HepG2 (cell line): ENCODE measurements around the gene CNPPD1. TPM values are rescaled to one million over a fixed set of nuclear protein-coding genes. Genes with fewer than 3 reads are reported as not detected.

Experiments used
- ARID2 ChIP-seq: sonication (generic); formaldehyde crosslinking; IDR thresholded peaks from 2 replicates; pipeline ENCODE4 v1.8.1; 2022; ENCODE audit warnings: mild to moderate bottlenecking, missing genetic modification reagents, borderline replicate concordance
- BRD4 ChIP-seq: sonication (generic); formaldehyde crosslinking; IDR thresholded peaks from 2 replicates; pipeline ENCODE4 v1.4.0; 2020; ENCODE audit warnings: missing genetic modification reagents
- FOXP4 ChIP-seq: sonication (generic); formaldehyde crosslinking; IDR thresholded peaks from 2 replicates; pipeline ENCODE4 v1.4.0; 2020; ENCODE audit warnings: missing genetic modification reagents
- MLLT10 ChIP-seq: sonication (generic); formaldehyde crosslinking; IDR thresholded peaks from 2 replicates; pipeline ENCODE4 v1.4.0; 2020; ENCODE audit warnings: missing genetic modification reagents
- MLX ChIP-seq: IDR thresholded peaks from 2 replicates; pipeline ENCODE4 v1.6.1; 2016
- RNF219 ChIP-seq: sonication (generic); formaldehyde crosslinking; IDR thresholded peaks from 2 replicates; pipeline ENCODE4 v1.5.0; 2020; ENCODE audit warnings: mild to moderate bottlenecking, missing genetic modification reagents
- SMARCC2 ChIP-seq: fragments of 450-650 bp; IDR thresholded peaks from 2 replicates; pipeline ENCODE4 v1.6.1; 2017; ENCODE audit warnings: antibody characterized with exemption, mild to moderate bottlenecking
- SMARCE1 ChIP-seq: fragments of 450-650 bp; IDR thresholded peaks from 2 replicates; pipeline ENCODE4 v1.6.1; 2017; ENCODE audit warnings: borderline replicate concordance
- SNAPC4 ChIP-seq: sonication (generic); formaldehyde crosslinking; IDR thresholded peaks from 2 replicates; pipeline ENCODE4 v1.4.0; 2020; ENCODE audit warnings: mild to moderate bottlenecking, missing genetic modification reagents
- SUZ12 ChIP-seq: fragments of 150-350 bp; IDR thresholded peaks from 2 replicates; pipeline ENCODE4 v1.6.1; 2014; ENCODE audit warnings: low read depth, low read length
- TERF1 ChIP-seq: sonication (generic); formaldehyde crosslinking; IDR thresholded peaks from 2 replicates; pipeline ENCODE4 v1.8.0; 2022; ENCODE audit warnings: mild to moderate bottlenecking, missing genetic modification reagents, moderate library complexity
- TFDP1 ChIP-seq: IDR thresholded peaks from 2 replicates; pipeline ENCODE4 v1.6.1; 2016; ENCODE audit warnings: missing compliant biosample characterization, missing genetic modification reagents, borderline replicate concordance
- ZNF263 ChIP-seq: sonication (generic); formaldehyde crosslinking; IDR thresholded peaks from 2 replicates; pipeline ENCODE4 v1.4.0; 2020; ENCODE audit warnings: missing genetic modification reagents
- ZNF530 ChIP-seq: sonication (generic); formaldehyde crosslinking; IDR thresholded peaks from 2 replicates; pipeline ENCODE4 v1.5.0; 2020; ENCODE audit warnings: low read depth, mild to moderate bottlenecking, missing genetic modification reagents
- ZNF577 ChIP-seq: sonication (generic); formaldehyde crosslinking; IDR thresholded peaks from 2 replicates; pipeline ENCODE4 v1.4.0; 2020; ENCODE audit warnings: mild to moderate bottlenecking, low read depth, missing genetic modification reagents, borderline replicate concordance
- ZSCAN31 ChIP-seq: sonication (generic); formaldehyde crosslinking; IDR thresholded peaks from 2 replicates; pipeline ENCODE4 v1.5.0; 2020; ENCODE audit warnings: low read depth, mild to moderate bottlenecking, missing genetic modification reagents
- polyA plus RNA-seq, 8 experiments: library from polyadenylated mRNA; depleted of rRNA in 3 of 8; stranded (reverse) in 7 of 8; unstranded in 1 of 8; fragments of >200 nt; fragmentation: Illumina TruSeq in 4 of 8; extraction: Trizol in 4 of 8; gene quantifications; 2 replicates each; pipeline versions ENCODE4 v1.2.1 to v1.2.3, GENCODE V29; 2011 to 2016; ENCODE audit warnings: low read depth in 4 of 8, missing spikeins in 1 of 8, mixed read lengths in 1 of 8; ENCODE audit not compliant: insufficient read depth in 1 of 8
- total RNA-seq, 5 experiments: library from RNA; depleted of rRNA; stranded (reverse); fragments of >200 nt; fragmentation: Illumina TruSeq; extraction: Trizol; gene quantifications; 2 replicates each; pipeline ENCODE4 v1.2.3, GENCODE V29; 2016; ENCODE audit warnings: low read depth in 1 of 5

CNPPD1 gene
- total and polyA plus RNA-seq, 2 of the 13 experiments (the other 11 are each of a cell fraction or from before 2014, with no cell fraction given) = 35.5 to 49.4 TPM

GRCh38 chr2:219206328-219207133 is 29.8 kb upstream of the CNPPD1 start, which contains the start of gene ZFAND2B (continued):
- TF ChIP-seq ZNF263 (peak; percentile 57), RNF219 (no peak), ZNF577 (CRISPR knock-in tag) (no peak), ZSCAN31 (peak; percentile 40; the same call in 1 of the 2 replicates), SMARCE1 (no peak), TFDP1 (CRISPR knock-in tag) (peak; percentile 69; the same call in 1 of the 2 replicates), MLLT10 (CRISPR knock-in tag) (no peak), FOXP4 (CRISPR knock-in tag) (no peak; the same call in 1 of the 2 replicates), BRD4 (CRISPR knock-in tag) (peak; percentile 91), ZNF530 (CRISPR knock-in tag) (no peak), TERF1 (CRISPR knock-in tag) (no peak), SUZ12 (no peak), ARID2 (peak; percentile 98), SMARCC2 (no peak), SNAPC4 (CRISPR knock-in tag) (0 out of 2 replicates have a peak, but pooled peaks have one; percentile 52), MLX (CRISPR knock-in tag) (no peak)
